Placental epithelial cell (primary cell): ENCODE data around the gene PRDX6. TPM values are rescaled to one million over a fixed set of nuclear protein-coding genes. Genes with fewer than 3 reads are reported as not detected.

Source experiments
- total RNA-seq: library from RNA; depleted of rRNA; stranded (reverse); fragments of >200 nt; gene quantifications from 2 replicates; pipeline ENCODE4 v1.2.3, GENCODE V29; 2012

The PRDX6 gene
- total RNA-seq, result 210 and 258 TPM in 2 replicates

GRCh38 chr1:173477286-173478093, at the start of gene PRDX6:
TSS of gene PRDX6 (plus strand) at chr1:173477335. CDS start at chr1:173477398, 63 bp downstream.

Other genes starting within 250 kb of the PRDX6 start
- 0.39 TPM in 1 of 2 replicates, not detected in the other for gene SLC9C2, start 125.7 kb downstream of the PRDX6 start, total RNA-seq
- gene TEX50, start 158.0 kb downstream of the PRDX6 start, total RNA-seq, result not detected in 2 replicates
- under 0.01 TPM in 1 of 2 replicates, not detected in the other for gene ANKRD45, start 192.5 kb downstream of the PRDX6 start, total RNA-seq
- gene KLHL20, start 237.6 kb downstream of the PRDX6 start, total RNA-seq, result 24.7 and 25.1 TPM in 2 replicates